Suppressor macrophage (primary cell): Measurements from ENCODE around the gene RASL11B.

Experiments used
- DNase-seq, 4 experiments: peaks; one replicate each; pipeline ENCODE4 v3.0.0-alpha.2; 2020 to 2022

RASL11B gene

GRCh38 chr4:52915730-52916300 lies 53.7 kb downstream of the RASL11B start:
- no peak for DNase-seq
